HUDEP-2 (cell line): ENCODE measurements around the gene DPF3.

Source experiments
- DNase-seq, 76 experiments: peaks; one replicate each; lab custom pipeline; 2025; ENCODE audit not compliant: unreplicated experiment in 76 of 76; lab: John Stamatoyannopoulos, UW

DPF3 gene

DNA sequence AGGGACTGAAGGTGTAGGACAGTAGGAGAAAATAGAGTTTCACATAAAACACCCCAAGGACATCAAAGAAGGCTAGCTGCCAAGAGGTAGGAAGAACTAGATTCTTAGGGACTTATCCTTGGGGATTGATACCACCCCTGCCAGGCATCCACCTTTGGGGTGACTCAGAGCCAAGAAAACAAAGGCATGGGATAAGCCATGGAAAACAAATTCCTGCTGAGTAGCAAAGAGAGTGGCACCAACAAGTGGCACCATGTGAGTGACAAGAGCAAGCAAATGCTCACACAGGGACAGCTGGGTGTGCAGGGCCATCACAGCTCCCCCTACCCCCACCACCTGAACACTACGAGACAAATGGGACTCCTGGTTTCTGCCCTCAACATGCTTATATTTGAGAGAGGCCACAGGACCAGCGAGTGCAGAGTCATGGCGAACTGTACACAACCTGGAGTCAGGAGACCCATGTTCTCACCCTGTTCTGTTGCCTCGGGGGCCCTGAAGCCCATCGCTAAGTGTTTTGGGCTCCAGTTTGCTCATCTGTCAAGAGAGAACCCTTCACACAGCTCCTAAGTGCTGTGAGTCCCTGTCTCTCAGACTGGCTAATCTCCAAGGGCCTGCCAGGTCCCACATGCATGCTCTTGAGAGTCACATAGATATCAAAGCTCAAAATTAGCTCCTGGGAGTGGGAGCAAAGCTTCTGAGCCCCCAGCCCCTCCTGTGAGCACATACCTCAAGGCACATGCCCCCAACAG is 91.9 kb downstream of the DPF3 start:
- no peak for DNase-seq

DNA sequence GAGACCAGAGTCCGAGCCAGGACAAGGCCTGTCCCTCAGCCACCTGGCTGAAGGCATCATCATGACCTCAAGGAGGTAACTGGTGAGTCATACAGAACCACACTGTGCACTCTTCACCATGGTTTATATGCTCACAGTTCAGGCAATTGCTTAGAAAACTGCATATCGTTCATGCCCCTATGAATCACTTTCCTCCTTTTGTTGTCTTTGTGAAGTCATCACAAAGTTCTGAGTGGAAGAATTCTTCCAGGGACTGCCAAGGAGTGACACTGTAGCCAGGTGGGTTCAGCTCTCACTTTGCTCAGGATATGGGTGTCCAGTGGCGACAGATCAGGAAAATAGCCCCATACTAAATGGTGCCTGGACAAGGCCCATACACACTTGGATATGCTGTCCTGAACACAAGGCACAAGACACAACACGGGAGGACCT is 92.5 kb downstream of the DPF3 start:
- no peak for DNase-seq

DNA sequence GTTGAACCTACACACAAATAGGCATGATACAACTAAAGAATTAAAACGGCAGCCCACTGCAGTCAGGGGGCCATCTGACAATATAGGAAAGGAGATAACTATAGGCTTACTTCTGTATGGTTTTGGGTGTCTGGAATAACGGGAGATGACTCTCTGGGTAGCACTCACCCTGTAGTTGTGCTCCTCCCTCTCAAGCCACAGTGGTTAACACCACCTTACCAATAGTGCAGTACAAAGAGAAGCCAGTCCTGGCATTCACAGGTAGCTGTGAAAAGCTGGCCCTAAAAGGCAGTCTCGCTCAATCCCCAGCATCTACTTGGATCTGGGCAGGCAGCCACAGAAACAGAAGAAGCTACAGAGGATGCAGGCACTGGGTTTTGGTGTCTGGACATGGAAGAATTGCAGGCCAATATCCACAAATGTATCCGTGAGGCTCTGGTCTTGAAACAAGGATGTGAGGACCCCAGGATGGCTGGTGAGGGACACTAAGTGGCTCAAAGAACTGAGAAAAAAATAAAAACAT is 93.0 kb downstream of the DPF3 start:
- DNase-seq = no peak

DNA sequence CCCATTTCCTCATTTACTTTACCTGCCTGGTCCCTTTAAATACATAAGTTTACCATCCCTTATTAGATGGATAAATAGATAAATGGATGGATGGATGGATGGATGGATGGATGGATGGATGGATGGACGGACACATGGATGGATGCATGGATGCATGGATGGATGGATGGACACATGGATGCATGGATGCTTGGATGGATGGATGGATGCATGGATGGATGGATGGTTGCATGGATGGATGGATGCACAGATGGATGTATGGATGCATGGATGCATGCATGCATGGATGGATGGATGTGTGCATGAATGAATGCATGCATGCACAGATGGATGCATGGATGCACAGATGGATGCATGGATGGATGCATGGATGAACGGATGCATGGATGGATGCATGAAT is 93.6 kb downstream of the DPF3 start:
- DNase-seq = no peak

DNA sequence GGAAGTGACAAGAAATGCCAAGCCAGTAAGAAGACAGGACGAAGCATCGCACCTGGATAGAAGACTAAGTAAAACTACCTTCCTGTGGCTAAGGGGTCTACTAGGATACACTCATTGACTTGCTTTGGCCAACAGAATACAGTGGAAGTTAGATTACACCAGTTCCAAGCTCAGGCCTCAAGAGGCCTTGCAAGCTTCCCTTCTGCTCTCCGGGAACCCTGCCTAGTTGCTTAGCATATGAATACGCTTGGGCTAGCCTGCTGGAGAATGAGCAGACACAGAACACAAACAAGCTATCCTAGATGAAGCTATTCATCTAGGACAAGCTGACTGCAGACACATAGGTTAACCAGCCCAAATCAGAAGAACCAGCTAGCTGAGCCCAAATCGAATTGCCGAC is 97.0 kb downstream of the DPF3 start:
- DNase-seq = no peak

DNA sequence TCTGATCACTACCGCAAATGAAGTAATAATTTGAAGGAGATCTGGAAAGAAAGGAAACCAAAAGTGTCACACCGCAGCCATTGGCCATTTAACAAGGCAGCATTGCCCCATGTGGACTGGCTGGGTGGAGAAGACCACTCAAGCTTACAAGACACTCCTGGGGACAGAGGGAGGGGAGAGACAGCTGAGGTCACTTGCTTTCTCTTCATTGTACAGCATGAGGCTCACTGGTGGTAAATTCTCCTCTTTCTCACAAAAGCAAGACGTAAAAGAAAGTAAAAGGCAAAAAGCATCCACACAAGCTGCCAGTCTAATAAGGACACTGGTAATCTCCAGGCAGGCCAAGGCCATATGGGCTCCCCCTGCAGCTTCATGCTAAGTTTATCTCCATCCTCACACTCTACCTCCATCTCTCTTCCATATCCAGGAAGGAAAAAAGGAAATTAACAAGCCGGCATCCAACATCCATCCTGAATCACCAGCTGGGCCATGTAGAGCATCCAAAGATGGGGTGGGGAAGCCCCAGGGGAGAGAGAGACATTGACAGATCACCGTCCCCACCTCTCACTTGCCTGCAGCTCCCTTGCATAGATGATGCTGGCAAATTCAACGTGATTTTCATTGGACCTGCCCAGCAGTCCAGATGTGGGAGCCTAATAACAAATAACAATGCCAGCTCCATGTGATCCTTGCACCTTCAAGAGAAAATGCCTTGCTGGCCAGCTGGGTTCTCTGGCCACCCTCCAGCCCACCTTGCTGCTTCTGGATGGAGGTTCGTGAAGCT is 100.6 kb downstream of the DPF3 start:
- no peak for DNase-seq

DNA sequence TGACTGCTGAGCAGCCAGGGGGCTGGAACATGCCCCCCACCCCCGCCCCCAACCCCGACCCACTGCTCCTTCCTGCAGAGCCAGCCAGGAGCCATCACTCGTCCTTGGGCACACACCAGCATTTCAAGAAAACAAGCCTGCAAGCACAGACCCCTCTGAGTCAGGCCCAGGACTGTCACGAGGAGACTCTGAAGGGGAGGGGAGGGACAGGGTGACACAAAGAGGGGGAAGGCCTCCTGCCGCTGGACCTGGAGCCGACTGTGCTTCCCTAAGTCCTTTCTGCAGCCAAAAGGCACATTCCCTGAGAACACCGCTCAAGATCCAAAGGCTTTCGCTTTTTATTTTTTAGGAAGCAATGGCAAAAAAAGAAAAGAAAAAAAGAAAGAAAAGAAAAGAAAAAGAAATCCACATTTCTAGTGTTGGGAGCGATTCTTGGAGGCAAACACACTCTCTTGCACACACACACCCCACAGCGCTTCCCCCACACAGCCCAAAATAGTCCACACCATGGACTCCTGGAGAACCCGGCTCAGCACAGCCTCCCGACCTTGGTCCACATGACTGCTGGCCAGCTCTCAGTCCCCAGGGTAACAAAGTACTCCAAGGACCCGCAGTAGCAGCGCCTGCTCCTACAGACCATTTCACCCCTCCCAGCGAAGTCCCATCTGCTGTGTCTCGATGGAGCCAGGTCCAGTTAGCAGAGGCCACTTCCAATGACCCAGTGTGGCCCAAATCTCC is 101.7 kb downstream of the DPF3 start:
- DNase-seq = no peak

DNA sequence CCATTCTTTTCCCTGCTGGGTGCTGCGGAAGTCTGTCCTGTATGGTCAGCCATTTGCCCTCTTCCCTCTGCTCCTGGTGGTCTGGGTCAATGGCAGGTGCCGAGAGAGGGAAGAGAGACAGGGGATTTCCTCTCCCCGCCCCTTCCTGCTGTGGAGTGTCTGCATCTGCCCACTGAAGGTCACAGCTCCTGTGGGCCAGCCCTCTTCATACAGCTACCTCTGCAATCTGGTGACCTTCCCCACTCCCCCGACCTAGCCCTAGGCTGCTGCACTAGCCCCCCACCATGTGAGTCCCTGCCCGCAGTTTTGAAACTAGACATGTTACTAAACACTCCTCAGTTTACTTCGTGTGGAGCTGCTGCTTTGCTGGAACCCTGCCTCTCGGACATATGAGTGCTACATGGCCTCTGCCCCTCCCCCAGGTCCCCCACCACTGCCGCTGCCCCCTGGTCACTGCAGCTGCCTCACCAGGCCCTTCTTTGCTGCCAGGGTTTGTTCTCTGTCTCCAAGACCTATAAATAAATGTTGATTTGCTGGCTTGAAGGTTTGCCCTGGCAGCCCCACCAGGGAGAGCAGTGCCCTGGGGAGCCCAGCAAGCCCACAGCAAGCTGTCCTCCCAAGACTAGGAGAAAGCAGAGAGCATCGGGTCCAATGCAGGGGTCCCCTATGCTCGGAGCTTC is 102.9 kb downstream of the DPF3 start:
- no peak for DNase-seq

GRCh38 chr14:72788972-72789728 is 104.8 kb downstream of the DPF3 start:
- no peak for DNase-seq

DNA sequence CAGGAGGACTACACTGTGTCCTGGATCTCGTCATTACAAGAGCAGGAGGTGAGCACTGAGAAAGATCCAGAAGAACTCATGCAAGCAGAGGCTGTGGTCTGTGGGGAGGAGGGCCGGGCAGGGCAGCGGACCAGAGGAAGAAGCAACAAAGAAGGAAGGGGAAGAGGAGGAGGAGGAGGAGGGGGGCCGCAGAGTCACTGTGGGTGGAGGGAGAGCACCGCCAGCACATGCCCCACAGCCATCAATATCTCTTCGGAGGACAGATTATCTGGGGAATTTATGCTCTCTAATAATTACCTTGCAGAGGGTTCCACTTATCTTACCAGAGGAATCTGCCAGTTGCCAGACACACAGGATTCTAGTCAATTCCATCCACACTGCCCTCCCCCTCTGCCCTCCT is 105.6 kb downstream of the DPF3 start:
- DNase-seq = no peak

DNA sequence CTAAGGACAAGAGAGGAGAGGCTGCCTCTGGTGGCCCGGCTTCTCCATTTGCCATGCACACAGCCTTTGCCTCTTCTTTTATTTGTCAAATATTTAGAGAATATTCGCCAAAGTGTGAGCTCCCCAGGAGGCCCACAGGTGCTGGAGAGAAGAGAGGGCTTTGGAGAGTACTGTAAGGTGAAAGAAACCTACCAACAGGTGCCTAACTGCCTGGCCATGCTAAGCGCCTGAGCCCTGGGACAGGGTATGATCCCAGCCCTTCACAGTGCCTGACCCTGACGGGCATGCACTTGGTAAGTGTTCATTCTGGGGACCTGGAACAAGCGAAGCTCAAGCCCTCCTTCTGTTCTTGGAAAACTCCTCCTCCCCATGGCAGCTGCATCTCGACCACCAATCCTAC is 106.1 kb downstream of the DPF3 start:
- no peak for DNase-seq

GRCh38 chr14:72786378-72787350 is 107.2 kb downstream of the DPF3 start:
- no peak for DNase-seq

- DNase-seq = no peak
Observed at GRCh38 chr14:72783741-72784140, 110.2 kb downstream of the DPF3 start.

- no peak for DNase-seq
Observed at GRCh38 chr14:72782817-72783216, 111.1 kb downstream of the DPF3 start.

DNA sequence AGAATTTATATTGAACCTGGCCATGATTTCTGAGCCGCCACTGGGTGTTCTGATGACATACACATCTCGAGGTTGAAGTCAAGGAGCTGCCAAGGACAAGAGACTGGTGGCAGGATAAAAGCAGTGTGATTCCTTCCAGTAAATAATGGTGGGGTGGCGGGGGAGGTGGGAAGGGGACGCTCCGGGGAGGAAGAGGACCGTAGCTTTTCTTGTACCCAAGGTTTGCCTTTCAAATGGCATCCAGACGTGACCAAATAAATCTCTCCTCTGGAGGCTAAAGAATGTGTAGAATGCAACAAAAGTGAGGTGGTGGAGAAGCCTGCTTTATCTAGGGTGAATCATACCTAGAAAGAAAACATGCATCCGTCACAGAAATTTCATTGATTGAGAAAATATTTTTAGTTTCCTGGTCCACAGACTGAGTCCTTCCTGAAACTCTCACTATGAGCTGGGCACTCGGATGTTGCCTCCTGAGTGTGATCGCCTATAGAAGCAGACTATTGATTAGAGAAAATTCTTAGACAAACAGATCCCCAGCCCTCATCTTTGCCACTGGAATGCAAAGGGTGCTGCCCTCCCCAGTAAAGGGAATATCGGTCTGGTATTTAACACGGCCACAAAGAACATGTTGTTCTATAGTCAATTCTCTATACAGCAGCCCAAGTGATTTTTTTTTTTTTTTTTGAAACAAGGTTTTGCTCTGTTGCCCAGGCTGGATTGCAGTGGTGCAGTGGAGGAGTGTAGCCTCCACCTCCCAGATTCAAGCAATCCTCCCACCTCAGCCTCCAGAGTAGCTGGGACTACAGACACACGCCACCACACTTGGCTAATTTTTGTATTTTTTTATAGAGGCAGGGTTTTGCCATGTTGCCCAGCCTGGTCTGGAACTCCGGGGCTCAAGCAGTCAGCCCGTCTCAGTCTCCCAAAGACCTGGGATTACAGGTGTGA is 112.1 kb downstream of the DPF3 start:
- DNase-seq = no peak

DNA sequence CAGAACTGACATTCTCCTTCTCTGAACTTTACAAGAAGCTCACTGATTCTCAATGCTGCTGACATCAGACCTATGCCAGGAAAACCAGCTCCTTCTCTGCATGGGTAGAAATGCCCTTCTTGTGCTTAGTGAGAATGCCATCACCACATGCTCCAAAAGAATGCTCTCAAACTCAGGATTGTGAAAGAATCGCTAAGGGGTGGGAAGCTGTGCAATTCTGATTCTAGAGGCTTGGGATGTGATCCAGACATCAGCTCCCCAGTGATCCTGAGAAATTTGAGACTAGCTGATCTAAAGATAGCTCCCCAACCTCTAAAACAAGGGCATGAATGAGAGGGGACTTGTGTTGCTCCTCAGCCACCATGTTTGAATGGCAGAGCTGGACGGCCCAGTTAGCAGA is 113.2 kb downstream of the DPF3 start:
- no peak for DNase-seq

- DNase-seq = no peak
Observed at GRCh38 chr14:72779679-72780078, 114.2 kb downstream of the DPF3 start.

GRCh38 chr14:72777636-72778035 is 116.3 kb downstream of the DPF3 start:
- DNase-seq = no peak
